Loucy (cell line): Measurements from ENCODE around the gene SMARCE1.

Experiments
- EZH2phosphoT487 ChIP-seq: fragments of 200-600 bp; IDR thresholded peaks from 2 replicates; pipeline ENCODE4 v1.6.1; 2018; ENCODE audit warnings: antibody characterized with exemption, mild to moderate bottlenecking, moderate library complexity, borderline replicate concordance
- TF ChIP-seq, protein P1 (sequence below): fragments of 200-600 bp; sonication (generic); conservative IDR thresholded peaks from 2 replicates; pipeline ENCODE4 v1.5.1; 2014; ENCODE audit warnings: mild to moderate bottlenecking, antibody characterized with exemption, low read length

GRCh38 chr17:40579471-40579870 is 68.1 kb downstream of the SMARCE1 start:
- TF ChIP-seq, protein P1, sequence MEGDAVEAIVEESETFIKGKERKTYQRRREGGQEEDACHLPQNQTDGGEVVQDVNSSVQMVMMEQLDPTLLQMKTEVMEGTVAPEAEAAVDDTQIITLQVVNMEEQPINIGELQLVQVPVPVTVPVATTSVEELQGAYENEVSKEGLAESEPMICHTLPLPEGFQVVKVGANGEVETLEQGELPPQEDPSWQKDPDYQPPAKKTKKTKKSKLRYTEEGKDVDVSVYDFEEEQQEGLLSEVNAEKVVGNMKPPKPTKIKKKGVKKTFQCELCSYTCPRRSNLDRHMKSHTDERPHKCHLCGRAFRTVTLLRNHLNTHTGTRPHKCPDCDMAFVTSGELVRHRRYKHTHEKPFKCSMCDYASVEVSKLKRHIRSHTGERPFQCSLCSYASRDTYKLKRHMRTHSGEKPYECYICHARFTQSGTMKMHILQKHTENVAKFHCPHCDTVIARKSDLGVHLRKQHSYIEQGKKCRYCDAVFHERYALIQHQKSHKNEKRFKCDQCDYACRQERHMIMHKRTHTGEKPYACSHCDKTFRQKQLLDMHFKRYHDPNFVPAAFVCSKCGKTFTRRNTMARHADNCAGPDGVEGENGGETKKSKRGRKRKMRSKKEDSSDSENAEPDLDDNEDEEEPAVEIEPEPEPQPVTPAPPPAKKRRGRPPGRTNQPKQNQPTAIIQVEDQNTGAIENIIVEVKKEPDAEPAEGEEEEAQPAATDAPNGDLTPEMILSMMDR = no peak
- TF ChIP-seq EZH2phosphoT487 = no peak
